Measurements from ENCODE around the gene ANKRD33.

The ANKRD33 gene

GRCh38 chr12:51847643-51848325, 40.1 kb upstream of the ANKRD33 start:
- Histone ChIP-seq H3K4me3 (ENCODE audit: low read length in 2 of 2) (peak overlapping the region; percentile 46 to 72), H3K4me1 (ENCODE audit: control insufficient read depth, insufficient read depth, low read length) (peaks cover 21% of the 10 kb centered on the region), H3K27ac (ENCODE audit: low read length) (no peak overlapping the region), H3K9me3 (ENCODE audit: control insufficient read depth in 2 of 2, low read length in 2 of 2) (no peaks in the 10 kb centered on the region), H3K27me3 (ENCODE audit: control insufficient read depth in 1 of 2, insufficient read depth in 2 of 2, low read length in 2 of 2) (peaks cover 42 to 53% of the 10 kb centered on the region in 2 donors), H3K36me3 (ENCODE audit: control insufficient read depth in 2 of 2, insufficient read depth in 2 of 2, low read length in 2 of 2) (no peaks in the 10 kb centered on the region), H3K9ac (ENCODE audit: low read length in 2 of 2) (no peak overlapping the region)

- Histone ChIP-seq H3K9ac (ENCODE audit: low read length in 2 of 2) (no peak within 1 kb of the TSS), H3K27me3 (ENCODE audit: control insufficient read depth in 1 of 2, insufficient read depth in 2 of 2, low read length in 2 of 2) (peaks cover 41 to 54% of the 10 kb centered on the region in 2 donors), H3K27ac (ENCODE audit: low read length) (no peak within 1 kb of the TSS), H3K4me3 (ENCODE audit: low read length in 2 of 2) (peak within 1 kb of the TSS; percentile 46 to 62), H3K9me3 (ENCODE audit: control insufficient read depth in 2 of 2, low read length in 2 of 2) (no peaks in the 10 kb centered on the region), H3K4me1 (ENCODE audit: control insufficient read depth, insufficient read depth, low read length) (peaks cover 21% of the 10 kb centered on the region), H3K36me3 (ENCODE audit: control insufficient read depth in 2 of 2, insufficient read depth in 2 of 2, low read length in 2 of 2) (no peaks in the 10 kb centered on the region)
These were observed 39.6 kb upstream of the ANKRD33 start, which contains the start of gene FIGNL2 for GRCh38 chr12:51848326-51848727. TSS of gene FIGNL2 (minus strand) at chr12:51848718. CDS start at chr12:51822413, 26,305 bp downstream.

GRCh38 chr12:51848841-51849735, 38.8 kb upstream of the ANKRD33 start:
- peaks cover 21% of the 10 kb centered on the region for H3K4me1 ChIP-seq (ENCODE audit: control insufficient read depth, insufficient read depth, low read length)
- no peak overlapping the region for H3K27ac ChIP-seq (ENCODE audit: low read length)
- no peak overlapping the region for H3K9ac ChIP-seq (ENCODE audit: low read length in 2 of 2)
- H3K36me3 ChIP-seq (ENCODE audit: control insufficient read depth in 2 of 2, insufficient read depth in 2 of 2, low read length in 2 of 2) = no peaks in the 10 kb centered on the region
- H3K4me3 ChIP-seq (ENCODE audit: low read length in 2 of 2) = no peak overlapping the region
- peaks cover 37 to 46% of the 10 kb centered on the region in 2 donors for H3K27me3 ChIP-seq (ENCODE audit: control insufficient read depth in 1 of 2, insufficient read depth in 2 of 2, low read length in 2 of 2)
- no peaks in the 10 kb centered on the region for H3K9me3 ChIP-seq (ENCODE audit: control insufficient read depth in 2 of 2, low read length in 2 of 2)

GRCh38 chr12:51850081-51850964, 37.6 kb upstream of the ANKRD33 start:
- H3K27me3 ChIP-seq (ENCODE audit: control insufficient read depth in 1 of 2, insufficient read depth in 2 of 2, low read length in 2 of 2) = peaks cover 26 to 34% of the 10 kb centered on the region in 2 donors
- no peaks in the 10 kb centered on the region for H3K9me3 ChIP-seq (ENCODE audit: control insufficient read depth in 2 of 2, low read length in 2 of 2)
- no peak overlapping the region for H3K4me3 ChIP-seq (ENCODE audit: low read length in 2 of 2)
- H3K4me1 ChIP-seq (ENCODE audit: control insufficient read depth, insufficient read depth, low read length) = peaks cover 21% of the 10 kb centered on the region
- no peaks in the 10 kb centered on the region for H3K36me3 ChIP-seq (ENCODE audit: control insufficient read depth in 2 of 2, insufficient read depth in 2 of 2, low read length in 2 of 2)
- H3K27ac ChIP-seq (ENCODE audit: low read length) = no peak overlapping the region
- H3K9ac ChIP-seq (ENCODE audit: low read length in 2 of 2) = no peak overlapping the region

- H3K27me3 ChIP-seq (ENCODE audit: control insufficient read depth in 1 of 2, insufficient read depth in 2 of 2, low read length in 2 of 2) = peaks cover 21 to 32% of the 10 kb centered on the region in 2 donors
- H3K9me3 ChIP-seq (ENCODE audit: control insufficient read depth in 2 of 2, low read length in 2 of 2) = no peaks in the 10 kb centered on the region
- H3K9ac ChIP-seq (ENCODE audit: low read length in 2 of 2) = no peak overlapping the region
- H3K27ac ChIP-seq (ENCODE audit: low read length) = no peak overlapping the region
- no peak overlapping the region for H3K4me3 ChIP-seq (ENCODE audit: low read length in 2 of 2)
- no peaks in the 10 kb centered on the region for H3K36me3 ChIP-seq (ENCODE audit: control insufficient read depth in 2 of 2, insufficient read depth in 2 of 2, low read length in 2 of 2)
- peaks cover 25% of the 10 kb centered on the region for H3K4me1 ChIP-seq (ENCODE audit: control insufficient read depth, insufficient read depth, low read length)
These were observed 37.0 kb upstream of the ANKRD33 start for GRCh38 chr12:51850965-51851299.

- peaks cover 21 to 32% of the 10 kb centered on the region in 2 donors for H3K27me3 ChIP-seq (ENCODE audit: control insufficient read depth in 1 of 2, insufficient read depth in 2 of 2, low read length in 2 of 2)
- H3K9ac ChIP-seq (ENCODE audit: low read length in 2 of 2) = no peak overlapping the region
- H3K9me3 ChIP-seq (ENCODE audit: control insufficient read depth in 2 of 2, low read length in 2 of 2) = no peaks in the 10 kb centered on the region
- no peak overlapping the region for H3K4me3 ChIP-seq (ENCODE audit: low read length in 2 of 2)
- H3K36me3 ChIP-seq (ENCODE audit: control insufficient read depth in 2 of 2, insufficient read depth in 2 of 2, low read length in 2 of 2) = no peaks in the 10 kb centered on the region
- H3K27ac ChIP-seq (ENCODE audit: low read length) = no peak overlapping the region
- H3K4me1 ChIP-seq (ENCODE audit: control insufficient read depth, insufficient read depth, low read length) = peaks cover 22% of the 10 kb centered on the region
These were observed 36.3 kb upstream of the ANKRD33 start for GRCh38 chr12:51851413-51852124.

- Histone ChIP-seq H3K36me3 (ENCODE audit: control insufficient read depth in 2 of 2, insufficient read depth in 2 of 2, low read length in 2 of 2) (no peaks in the 10 kb centered on the region), H3K4me3 (ENCODE audit: low read length in 2 of 2) (no peak overlapping the region), H3K4me1 (ENCODE audit: control insufficient read depth, insufficient read depth, low read length) (peaks cover 16% of the 10 kb centered on the region), H3K27ac (ENCODE audit: low read length) (no peak overlapping the region), H3K9me3 (ENCODE audit: control insufficient read depth in 2 of 2, low read length in 2 of 2) (no peaks in the 10 kb centered on the region), H3K9ac (ENCODE audit: low read length in 2 of 2) (no peak overlapping the region), H3K27me3 (ENCODE audit: control insufficient read depth in 1 of 2, insufficient read depth in 2 of 2, low read length in 2 of 2) (peaks cover 17 to 22% of the 10 kb centered on the region in 2 donors)
These were observed 35.3 kb upstream of the ANKRD33 start for GRCh38 chr12:51852404-51853137.

- Histone ChIP-seq H3K36me3 (ENCODE audit: control insufficient read depth in 2 of 2, insufficient read depth in 2 of 2, low read length in 2 of 2) (no peaks in the 10 kb centered on the region), H3K4me3 (ENCODE audit: low read length in 2 of 2) (peak overlapping the region in 1 of 2 donors; percentile 58), H3K9me3 (ENCODE audit: control insufficient read depth in 2 of 2, low read length in 2 of 2) (no peaks in the 10 kb centered on the region), H3K27me3 (ENCODE audit: control insufficient read depth in 1 of 2, insufficient read depth in 2 of 2, low read length in 2 of 2) (peaks cover 9 to 14% of the 10 kb centered on the region in 2 donors), H3K4me1 (ENCODE audit: control insufficient read depth, insufficient read depth, low read length) (peaks cover 6% of the 10 kb centered on the region), H3K27ac (ENCODE audit: low read length) (no peak overlapping the region), H3K9ac (ENCODE audit: low read length in 2 of 2) (no peak overlapping the region)
These were observed 32.1 kb upstream of the ANKRD33 start for GRCh38 chr12:51855586-51856428.

GRCh38 chr12:51860986-51861385, 26.9 kb upstream of the ANKRD33 start:
- Histone ChIP-seq H3K4me1 (ENCODE audit: control insufficient read depth, insufficient read depth, low read length) (peaks cover 19% of the 10 kb centered on the region), H3K4me3 (ENCODE audit: low read length in 2 of 2) (no peak overlapping the region), H3K36me3 (ENCODE audit: control insufficient read depth in 2 of 2, insufficient read depth in 2 of 2, low read length in 2 of 2) (no peaks in the 10 kb centered on the region), H3K9ac (ENCODE audit: low read length in 2 of 2) (no peak overlapping the region), H3K27me3 (ENCODE audit: control insufficient read depth in 1 of 2, insufficient read depth in 2 of 2, low read length in 2 of 2) (peaks cover 19 to 34% of the 10 kb centered on the region in 2 donors), H3K27ac (ENCODE audit: low read length) (no peak overlapping the region), H3K9me3 (ENCODE audit: control insufficient read depth in 2 of 2, low read length in 2 of 2) (no peaks in the 10 kb centered on the region)
